HUES6 (cell line): ENCODE data around the gene PRR23E.

Source experiments
- H3K27ac ChIP-seq: 2 replicates; pipeline ENCODE4 v1.7.0; 2013; ENCODE audit warnings: low read depth, mild to moderate bottlenecking, low read length, inconsistent platforms
- H3K27me3 ChIP-seq: 2 replicates; pipeline ENCODE4 v1.6.1; 2013; ENCODE audit warnings: low read length; ENCODE audit not compliant: control insufficient read depth, insufficient read depth
- H3K36me3 ChIP-seq: 2 replicates; pipeline ENCODE4 v1.6.1; 2013; ENCODE audit warnings: low read length; ENCODE audit not compliant: control insufficient read depth, insufficient read depth
- H3K4me1 ChIP-seq: 2 replicates; pipeline ENCODE4 v1.6.1; 2013; ENCODE audit warnings: low read length; ENCODE audit not compliant: control insufficient read depth, insufficient read depth
- H3K4me3 ChIP-seq: 2 replicates; pipeline ENCODE4 v1.5.1; 2013; ENCODE audit warnings: low read depth, low read length
- H3K9ac ChIP-seq: one replicate; pipeline ENCODE4 v1.6.1; 2013; ENCODE audit warnings: mild to moderate bottlenecking, low read length
- H3K9me3 ChIP-seq: 2 replicates; pipeline ENCODE4 v1.6.1; 2013; ENCODE audit warnings: low read depth, low read length; ENCODE audit not compliant: control insufficient read depth, insufficient read depth

Gene PRR23E

DNA sequence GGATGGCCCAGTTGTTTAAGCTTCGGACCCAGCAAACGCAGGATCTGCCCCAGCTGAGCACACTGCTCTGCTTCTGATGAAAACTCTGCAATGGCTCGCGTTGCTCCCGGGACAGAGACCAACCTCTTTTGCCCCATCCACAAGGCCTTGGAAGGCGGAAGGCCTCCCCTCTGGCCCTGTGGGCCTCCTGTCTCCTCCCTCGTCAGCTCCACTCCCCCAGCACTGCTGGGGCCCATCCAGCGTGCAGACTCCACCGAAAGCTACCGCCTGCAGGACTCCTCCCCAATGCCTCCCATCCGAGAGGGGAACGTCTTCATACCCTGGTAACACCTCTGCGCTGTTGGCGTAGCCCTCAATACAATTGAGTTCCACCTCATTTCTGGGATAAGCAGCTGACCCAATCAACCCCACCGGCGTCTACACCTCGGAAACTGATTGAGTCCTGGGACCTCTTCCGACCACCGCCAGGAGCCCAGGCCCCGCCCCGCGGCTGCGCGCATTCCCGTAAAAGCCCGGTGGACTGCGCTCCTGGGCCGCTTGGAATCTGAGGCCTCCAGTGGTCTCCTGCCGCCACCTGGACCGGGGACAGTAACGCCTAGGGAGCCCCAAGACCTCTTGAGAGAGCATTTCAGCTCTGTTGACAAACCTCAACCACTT lies at the start of gene PRR23E:
Gene PRR23E (plus strand): TSS at position 556 of the 657 bp plus-strand sequence. CDS start 3,555 bp downstream, outside the sequence.
- Histone ChIP-seq H3K27ac (no peak within 1 kb of the TSS), H3K36me3 (no peaks in the 10 kb centered on the region), H3K4me1 (peaks cover 6% of the 10 kb centered on the region; the same call in 1 of the 2 replicates), H3K4me3 (no peak within 1 kb of the TSS), H3K9ac (no peak within 1 kb of the TSS), H3K9me3 (peaks cover 6% of the 10 kb centered on the region; the same call in 1 of the 2 replicates), H3K27me3 (no peaks in the 10 kb centered on the region; the same call in 1 of the 2 replicates)

DNA sequence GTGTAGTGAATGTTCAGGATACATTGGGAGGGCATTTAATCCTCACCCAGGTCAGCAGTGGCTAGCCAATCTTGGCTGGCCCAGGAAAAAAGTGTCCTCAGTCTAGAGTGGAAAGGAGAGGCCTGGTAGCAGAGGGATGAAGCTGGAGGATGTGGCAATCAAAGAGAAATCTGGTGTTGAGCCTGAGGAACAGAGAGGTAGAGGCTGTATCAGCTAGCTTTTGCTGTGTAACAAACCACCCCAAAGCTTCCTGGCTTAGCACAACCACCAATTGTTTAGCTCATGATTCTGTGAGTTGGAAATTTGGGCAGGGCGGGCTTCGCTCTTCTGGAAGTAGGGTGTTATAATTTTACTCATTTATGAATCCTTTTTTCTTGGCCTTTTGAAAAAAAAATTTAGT lies 49.8 kb upstream of the PRR23E start:
- H3K4me1 ChIP-seq, result peaks cover 3% of the 10 kb centered on the region; the same call in 1 of the 2 replicates
- no peak overlapping the region for H3K9ac ChIP-seq
- no peak overlapping the region for H3K4me3 ChIP-seq
- H3K9me3 ChIP-seq, result peaks cover 3% of the 10 kb centered on the region; the same call in 1 of the 2 replicates
- H3K36me3 ChIP-seq, result no peaks in the 10 kb centered on the region
- H3K27ac ChIP-seq, result no peak overlapping the region
- H3K27me3 ChIP-seq, result no peaks in the 10 kb centered on the region; the same call in 1 of the 2 replicates

DNA sequence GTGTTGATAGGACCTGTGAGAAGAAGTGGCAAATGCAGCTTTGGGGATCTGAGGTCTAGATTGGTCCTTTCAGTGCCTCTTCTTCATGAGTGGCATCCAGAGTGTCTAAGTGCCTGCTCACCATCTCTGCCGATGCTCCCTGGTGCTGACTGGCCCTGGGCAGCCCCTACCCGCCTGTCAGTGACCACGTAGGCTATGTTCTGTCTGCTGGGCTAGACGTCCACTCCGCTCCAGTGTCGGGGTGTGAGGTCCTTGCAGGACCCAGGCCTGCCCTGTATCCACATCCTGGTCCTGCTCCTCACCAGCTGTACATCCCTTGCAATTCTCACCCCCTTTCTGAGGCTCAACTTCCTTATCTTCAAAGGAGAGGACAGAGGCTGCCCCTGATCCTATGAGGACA lies 48.3 kb upstream of the PRR23E start:
- Histone ChIP-seq H3K27me3 (no peaks in the 10 kb centered on the region), H3K9ac (no peak overlapping the region), H3K9me3 (peaks cover 3% of the 10 kb centered on the region; the same call in 1 of the 2 replicates), H3K27ac (no peak overlapping the region), H3K36me3 (no peaks in the 10 kb centered on the region), H3K4me3 (no peak overlapping the region), H3K4me1 (peaks cover 3% of the 10 kb centered on the region; the same call in 1 of the 2 replicates)

DNA sequence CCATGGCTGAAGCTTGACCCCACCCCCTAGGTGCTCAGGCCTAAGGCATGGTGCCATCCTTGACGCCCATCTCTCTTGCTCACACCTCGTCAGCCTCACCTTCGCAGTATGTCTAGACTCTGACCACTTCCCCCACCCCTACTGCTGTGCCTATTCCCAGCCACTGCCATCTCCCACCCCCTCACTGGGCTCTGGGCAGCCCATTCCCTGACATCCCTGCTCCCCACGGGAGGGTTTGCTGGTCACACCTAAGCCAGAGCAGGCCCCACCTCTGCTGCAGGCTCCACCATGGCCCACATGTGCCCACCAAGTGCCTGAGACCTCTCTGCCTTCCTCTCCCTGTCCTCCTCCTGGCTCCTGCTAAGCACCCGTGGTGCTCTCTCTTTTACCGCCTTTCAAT lies 47.7 kb upstream of the PRR23E start:
- no peak overlapping the region for H3K27ac ChIP-seq
- peaks cover 3% of the 10 kb centered on the region; the same call in 1 of the 2 replicates for H3K9me3 ChIP-seq
- H3K4me1 ChIP-seq, result peaks cover 3% of the 10 kb centered on the region; the same call in 1 of the 2 replicates
- no peak overlapping the region for H3K9ac ChIP-seq
- no peaks in the 10 kb centered on the region for H3K27me3 ChIP-seq
- no peaks in the 10 kb centered on the region for H3K36me3 ChIP-seq
- no peak overlapping the region for H3K4me3 ChIP-seq

- Histone ChIP-seq H3K9ac (no peak overlapping the region), H3K4me3 (no peak overlapping the region), H3K27me3 (no peaks in the 10 kb centered on the region), H3K27ac (no peak overlapping the region), H3K9me3 (peaks cover 3% of the 10 kb centered on the region; the same call in 1 of the 2 replicates), H3K36me3 (no peaks in the 10 kb centered on the region), H3K4me1 (no peaks in the 10 kb centered on the region)
Measured at GRCh38 chr3:127147291-127147885, 45.5 kb upstream of the PRR23E start.

DNA sequence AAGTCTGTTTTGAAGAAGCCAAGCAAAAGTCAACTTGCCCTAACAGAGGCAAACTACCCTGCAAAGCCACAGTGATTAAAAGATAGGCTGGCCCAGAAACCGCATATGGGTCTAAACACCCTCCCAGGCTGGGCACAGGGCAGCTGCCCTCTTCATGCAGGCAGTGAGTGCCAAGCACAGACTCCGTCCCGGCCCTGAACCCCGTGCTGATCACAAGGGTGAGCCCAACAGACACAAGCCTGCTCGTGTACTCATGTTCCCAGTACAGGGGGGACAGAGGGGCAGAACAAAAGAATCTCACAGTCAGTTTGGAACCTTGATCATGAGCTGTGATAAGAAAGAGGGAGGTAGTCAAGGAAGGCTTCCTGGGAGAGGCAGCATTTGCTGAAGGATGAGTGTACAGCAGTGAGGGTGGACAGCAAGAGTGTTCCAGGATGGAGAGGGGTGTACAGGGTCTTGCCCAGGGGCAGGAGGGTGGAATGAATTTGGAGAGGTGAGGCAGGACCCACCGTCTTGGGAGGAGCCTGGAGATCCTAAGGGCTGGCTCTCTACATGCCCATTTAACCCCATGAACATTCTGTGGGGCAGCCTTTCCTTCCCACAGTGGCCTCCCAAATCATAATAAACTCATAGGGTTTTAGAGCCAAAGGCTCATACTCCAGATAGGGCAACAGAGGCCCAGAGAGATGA lies 43.2 kb upstream of the PRR23E start:
- no peak overlapping the region for H3K27ac ChIP-seq
- no peak overlapping the region for H3K9ac ChIP-seq
- H3K9me3 ChIP-seq, result no peaks in the 10 kb centered on the region; the same call in 1 of the 2 replicates
- no peaks in the 10 kb centered on the region for H3K27me3 ChIP-seq
- no peak overlapping the region for H3K4me3 ChIP-seq
- no peaks in the 10 kb centered on the region for H3K4me1 ChIP-seq
- no peaks in the 10 kb centered on the region for H3K36me3 ChIP-seq

DNA sequence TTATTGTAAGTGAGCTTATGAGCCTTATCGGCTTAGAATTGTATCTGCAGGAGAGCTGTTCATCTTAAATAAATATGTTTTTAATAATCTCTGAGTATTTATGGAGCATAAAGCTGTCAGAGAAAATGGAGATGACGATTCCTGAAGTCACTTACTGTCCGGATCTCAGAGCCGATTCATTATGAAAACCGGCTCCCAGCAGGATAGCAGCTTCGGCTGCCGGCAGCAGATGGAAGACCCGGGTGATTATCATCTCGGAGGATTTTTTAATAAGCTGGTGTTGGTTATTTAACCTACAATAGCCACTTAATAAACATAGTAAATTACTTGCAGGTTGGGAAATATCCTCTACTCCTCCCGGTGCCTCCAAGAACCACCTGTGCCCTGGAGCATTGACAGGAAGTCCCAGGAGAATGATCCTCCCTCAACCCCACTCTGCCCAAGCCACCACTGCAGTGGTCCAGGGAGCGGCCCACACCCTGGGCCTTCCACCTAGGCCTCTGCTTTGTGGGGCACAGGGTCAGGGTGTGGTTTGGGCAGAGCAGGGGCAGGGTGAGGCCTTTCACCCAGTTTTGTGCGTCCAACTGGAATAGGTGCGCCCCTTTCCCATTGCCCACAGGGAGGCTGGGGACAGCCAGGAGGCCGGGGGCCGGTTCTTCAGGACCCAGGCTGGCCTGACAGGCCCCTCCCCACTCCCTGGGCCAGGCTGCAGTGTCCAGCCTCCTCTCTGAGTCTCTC lies 42.2 kb upstream of the PRR23E start:
- H3K4me3 ChIP-seq, result no peak overlapping the region
- no peak overlapping the region for H3K27ac ChIP-seq
- H3K36me3 ChIP-seq, result no peaks in the 10 kb centered on the region
- no peak overlapping the region for H3K9ac ChIP-seq
- no peaks in the 10 kb centered on the region; the same call in 1 of the 2 replicates for H3K9me3 ChIP-seq
- H3K4me1 ChIP-seq, result no peaks in the 10 kb centered on the region
- no peaks in the 10 kb centered on the region for H3K27me3 ChIP-seq

DNA sequence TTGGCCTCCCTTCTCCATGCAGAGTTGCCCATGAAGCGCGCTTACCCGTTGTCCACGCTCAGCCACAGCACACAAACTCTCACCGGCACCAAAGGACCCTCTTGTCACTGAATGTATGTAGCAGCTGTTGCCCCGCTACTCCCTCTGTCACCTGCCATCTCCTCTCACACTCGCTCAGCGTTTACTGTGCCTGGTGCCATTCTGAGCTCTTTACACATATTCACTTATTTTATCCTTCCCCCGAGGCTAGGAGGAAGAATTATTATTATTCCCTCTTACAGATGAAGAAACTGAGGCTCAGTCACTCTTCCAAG lies 41.7 kb upstream of the PRR23E start:
- Histone ChIP-seq H3K36me3 (no peaks in the 10 kb centered on the region), H3K27ac (no peak overlapping the region), H3K9ac (no peak overlapping the region), H3K27me3 (no peaks in the 10 kb centered on the region), H3K9me3 (no peaks in the 10 kb centered on the region; the same call in 1 of the 2 replicates), H3K4me3 (no peak overlapping the region), H3K4me1 (no peaks in the 10 kb centered on the region)

DNA sequence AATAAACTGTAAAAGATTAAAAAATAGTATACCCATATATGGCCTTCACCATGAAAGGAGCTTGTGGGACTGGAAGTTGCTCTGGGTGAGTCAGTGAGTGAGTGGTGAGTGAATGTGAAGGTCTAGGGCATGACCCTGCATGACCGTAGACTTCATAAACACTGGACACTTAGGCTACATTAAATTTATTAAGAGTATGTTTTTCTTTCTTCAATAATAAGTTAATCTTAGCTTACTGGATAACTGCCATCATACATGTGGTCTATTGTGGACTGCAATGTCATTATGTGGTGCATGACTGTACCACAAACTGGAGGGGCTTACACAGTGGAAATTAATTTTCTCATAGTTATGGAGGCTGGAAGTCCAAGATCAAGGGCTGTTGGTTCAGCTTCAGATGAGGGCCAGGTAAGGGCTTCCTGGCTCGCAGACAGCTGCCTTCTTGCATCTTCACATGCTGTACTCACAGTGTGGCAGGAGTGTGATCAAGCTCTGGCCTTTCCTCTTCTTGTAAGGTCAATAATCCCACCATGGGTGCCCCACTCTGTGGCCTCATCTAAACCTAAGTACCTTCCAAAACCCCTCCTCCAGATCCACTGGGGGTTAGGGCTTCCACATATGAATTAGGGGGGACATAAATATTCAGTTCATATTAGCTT lies 40.8 kb upstream of the PRR23E start:
- no peaks in the 10 kb centered on the region for H3K36me3 ChIP-seq
- no peaks in the 10 kb centered on the region for H3K4me1 ChIP-seq
- H3K9ac ChIP-seq, result no peak overlapping the region
- no peaks in the 10 kb centered on the region; the same call in 1 of the 2 replicates for H3K9me3 ChIP-seq
- no peaks in the 10 kb centered on the region for H3K27me3 ChIP-seq
- no peak overlapping the region for H3K4me3 ChIP-seq
- H3K27ac ChIP-seq, result no peak overlapping the region

DNA sequence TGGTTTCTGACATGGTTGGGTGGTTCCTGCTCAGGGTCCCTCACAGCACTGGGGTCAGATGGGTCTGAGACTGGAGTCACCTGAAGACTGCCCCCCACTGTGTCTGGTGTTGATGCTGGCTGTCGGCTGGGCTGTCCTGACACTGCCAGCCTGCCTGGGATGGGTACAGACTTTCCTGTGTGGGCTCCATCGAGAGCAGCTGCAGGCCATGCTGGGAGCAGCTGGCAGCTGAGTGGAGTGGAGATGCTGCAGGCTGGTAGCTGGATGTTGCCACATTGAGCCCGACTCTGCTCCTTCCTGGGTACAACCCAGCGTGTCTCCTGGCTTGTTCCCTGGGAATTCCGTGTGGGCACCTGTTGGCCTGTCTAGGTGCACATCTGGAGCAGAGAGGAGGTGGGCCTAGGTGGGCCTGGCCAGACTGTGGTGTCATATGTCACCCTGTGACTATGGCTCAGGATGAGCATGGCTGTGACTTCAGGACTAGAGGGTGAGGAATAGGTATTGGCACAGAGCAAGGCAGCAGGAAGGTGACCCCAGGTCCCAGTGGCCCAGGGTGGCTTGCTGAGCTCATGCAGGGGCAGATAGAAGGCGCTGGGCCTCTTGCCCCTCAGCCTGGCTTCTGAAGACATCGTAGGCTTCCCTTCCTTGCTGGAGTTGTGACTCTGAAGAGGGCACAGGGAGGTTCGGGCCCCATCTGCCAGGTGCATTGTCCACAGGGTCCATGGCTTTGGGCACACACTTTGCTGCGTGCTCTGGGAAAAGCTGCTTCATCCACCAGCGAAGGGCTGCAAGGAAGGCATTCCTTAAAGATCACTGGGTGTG lies 40.0 kb upstream of the PRR23E start:
- Histone ChIP-seq H3K36me3 (no peaks in the 10 kb centered on the region), H3K27ac (no peak overlapping the region), H3K9me3 (no peaks in the 10 kb centered on the region; the same call in 1 of the 2 replicates), H3K9ac (no peak overlapping the region), H3K4me1 (no peaks in the 10 kb centered on the region), H3K4me3 (no peak overlapping the region), H3K27me3 (no peaks in the 10 kb centered on the region)
